Activated CD4-positive, alpha-beta T cell treated with anti-CD3 and anti-CD28 coated beads, Interleukin-2, amount 10 ng/mL, durations not matched to agents 24 days and 14 days (primary cell): Measurements from ENCODE around the gene SLC43A1. TPM values are rescaled to one million over a fixed set of nuclear protein-coding genes. Genes with fewer than 3 reads are reported as not detected.
"Not testable (repeated sequence)": the region's sequence is repeated elsewhere in the genome, so short reads cannot be mapped to it uniquely, and the experiment has no call there.

Experiments
- DNase-seq: peaks from one replicate; pipeline ENCODE4 v3.0.0; 2022
- H3K27ac Mint-ChIP-seq: one replicate; pipeline ENCODE4 v1.8.0; 2022; ENCODE audit warnings: mild to moderate bottlenecking, mixed read lengths
- H3K27me3 Mint-ChIP-seq: one replicate; pipeline ENCODE4 v1.8.0; 2022; ENCODE audit warnings: mixed read lengths
- H3K36me3 Mint-ChIP-seq: one replicate; pipeline ENCODE4 v1.8.0; 2022; ENCODE audit warnings: low read depth, mild to moderate bottlenecking, mixed read lengths
- H3K4me1 Mint-ChIP-seq: one replicate; pipeline ENCODE4 v1.8.0; 2021; ENCODE audit warnings: mixed read lengths
- H3K4me3 Mint-ChIP-seq: one replicate; pipeline ENCODE4 v1.8.0; 2022; ENCODE audit warnings: mild to moderate bottlenecking, moderate library complexity, mixed read lengths
- H3K9me3 Mint-ChIP-seq: one replicate; pipeline ENCODE4 v1.8.0; 2021; ENCODE audit warnings: mixed read lengths
- intact Hi-C: fragments of 100-400 bp; cut with micrococcal nuclease; formaldehyde crosslinking; loops from one replicate; pipeline ENCODE4 v1.15.1; 2023
- total RNA-seq: library from RNA; stranded (reverse); gene quantifications from 2 replicates; pipeline ENCODE4 v1.2.3, GENCODE V29; 2022

Gene SLC43A1
- total RNA-seq, 1 donor from 2014 or later: 35.8 TPM

GRCh38 chr11:57461841-57462489 is 53.5 kb downstream of the SLC43A1 start:
- Mint-ChIP-seq H3K9me3 (no peaks in the 10 kb centered on the region), H3K27ac (no peak overlapping the region), H3K27me3 (peaks cover 51% of the 10 kb centered on the region), H3K36me3 (no peaks in the 10 kb centered on the region), H3K4me1 (peaks cover 25% of the 10 kb centered on the region), H3K4me3 (peak overlapping the region; percentile 56)
- no peak for DNase-seq
- intact Hi-C loops: no loop called here

- Mint-ChIP-seq H3K27ac (no peak overlapping the region), H3K4me1 (peaks cover 26% of the 10 kb centered on the region), H3K36me3 (no peaks in the 10 kb centered on the region), H3K4me3 (peak overlapping the region; percentile 56), H3K27me3 (peaks cover 52% of the 10 kb centered on the region), H3K9me3 (no peaks in the 10 kb centered on the region)
- no peak for DNase-seq
- intact Hi-C loops: no loop called here
Measured at GRCh38 chr11:57460758-57461749, 54.4 kb downstream of the SLC43A1 start.

DNA sequence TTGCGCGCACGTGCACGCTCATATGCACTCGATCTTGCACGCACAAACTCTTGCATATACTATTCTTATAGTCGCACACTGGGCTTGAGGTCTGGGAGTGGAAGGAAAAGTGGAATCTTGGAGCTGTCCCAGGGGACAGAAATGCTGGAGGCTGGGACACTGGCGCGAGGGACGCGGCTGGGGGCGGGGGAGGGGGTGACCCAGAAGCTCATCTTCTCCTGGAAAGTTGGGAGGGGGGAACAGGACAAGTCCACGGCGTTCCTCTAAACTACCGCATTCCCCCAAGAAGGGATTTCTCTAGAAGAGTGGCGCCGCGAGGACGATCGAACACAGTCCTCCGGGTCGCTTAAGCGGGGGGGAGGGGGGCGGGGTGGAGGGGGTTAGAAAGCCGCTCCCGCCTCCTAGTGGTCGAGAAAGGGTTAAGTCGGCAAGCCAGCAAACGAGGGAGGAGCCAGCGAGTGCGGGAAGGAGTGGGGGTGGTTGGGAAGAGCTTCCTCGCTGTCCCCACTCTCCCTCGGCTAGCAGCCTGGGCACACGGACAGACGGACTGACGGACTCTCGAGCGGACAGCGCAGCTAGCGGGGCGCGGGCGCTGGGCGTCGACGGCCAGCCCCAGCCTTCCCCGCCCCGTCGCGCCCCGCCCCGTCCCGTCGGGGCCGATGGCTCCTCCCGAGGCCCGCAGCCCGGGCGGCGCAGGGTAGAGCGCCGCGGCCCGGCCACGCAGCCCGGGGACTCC is 55.3 kb downstream of the SLC43A1 start, which contains the start of gene RTN4RL2:
TSS of gene RTN4RL2 (plus strand) at position 507 of the 736 bp plus-strand sequence. CDS start 338 bp downstream, outside the sequence.
- Mint-ChIP-seq H3K4me3 (peak within 1 kb of the TSS; percentile 68), H3K4me1 (peaks cover 26% of the 10 kb centered on the region), H3K27me3 (peaks cover 54% of the 10 kb centered on the region), H3K36me3 (no peaks in the 10 kb centered on the region), H3K27ac (peak within 1 kb of the TSS; percentile 7), H3K9me3 (no peaks in the 10 kb centered on the region)
- intact Hi-C loops: no loop called here
- DNase-seq: peak; percentile 82

- Mint-ChIP-seq H3K4me1 (peaks cover 26% of the 10 kb centered on the region), H3K9me3 (no peaks in the 10 kb centered on the region), H3K36me3 (no peaks in the 10 kb centered on the region), H3K27me3 (peaks cover 57% of the 10 kb centered on the region), H3K4me3 (peak overlapping the region; percentile 84), H3K27ac (peak overlapping the region; percentile 7)
- DNase-seq: peak; percentile 73
- intact Hi-C loops: loop anchor here (2.0 kb wide), 2 partner anchors 35 to 181 kb away; no protein-coding TSS in a partner anchor
Measured at GRCh38 chr11:57459164-57460021, 56.1 kb downstream of the SLC43A1 start.

- intact Hi-C loops: loop anchor here (2.0 kb wide), 2 partner anchors 34 to 182 kb away; no protein-coding TSS in a partner anchor
- peak overlapping the region; percentile 84 for H3K4me3 Mint-ChIP-seq
- peaks cover 54% of the 10 kb centered on the region for H3K27me3 Mint-ChIP-seq
- H3K9me3 Mint-ChIP-seq: no peaks in the 10 kb centered on the region
- peaks cover 26% of the 10 kb centered on the region for H3K4me1 Mint-ChIP-seq
- peak overlapping the region; percentile 1 for H3K27ac Mint-ChIP-seq
- DNase-seq: peak; percentile 84
- H3K36me3 Mint-ChIP-seq: no peaks in the 10 kb centered on the region
Measured at GRCh38 chr11:57458410-57459163, 56.9 kb downstream of the SLC43A1 start.

DNA sequence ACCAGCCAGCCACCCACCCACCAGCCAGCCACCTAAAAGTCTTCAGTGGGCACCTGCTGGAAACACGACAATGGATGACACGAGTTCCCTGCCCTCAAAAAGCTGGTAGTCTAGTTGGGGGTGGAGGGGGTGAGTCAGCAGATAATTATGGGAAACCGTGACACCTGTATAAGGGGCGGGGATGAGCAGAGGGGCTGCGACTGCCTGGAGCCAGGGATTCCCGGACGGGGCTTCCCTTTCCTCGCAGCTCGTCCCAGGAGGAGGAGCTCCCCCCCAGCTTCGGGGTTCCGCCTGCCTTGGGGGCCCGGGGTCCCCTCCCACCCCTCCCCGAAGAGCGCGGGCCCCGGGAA is 57.5 kb downstream of the SLC43A1 start:
- Mint-ChIP-seq H3K4me3 (peak overlapping the region; percentile 84), H3K27me3 (peaks cover 51% of the 10 kb centered on the region), H3K27ac (no peak overlapping the region), H3K4me1 (peaks cover 26% of the 10 kb centered on the region), H3K9me3 (no peaks in the 10 kb centered on the region), H3K36me3 (no peaks in the 10 kb centered on the region)
- peak; percentile 64 for DNase-seq
- intact Hi-C loops: loop anchor here (2.0 kb wide), 2 partner anchors 33 to 183 kb away; no protein-coding TSS in a partner anchor

- no peaks in the 10 kb centered on the region for H3K9me3 Mint-ChIP-seq
Measured at GRCh38 chr11:57457643-57458023, 57.9 kb downstream of the SLC43A1 start.

DNA sequence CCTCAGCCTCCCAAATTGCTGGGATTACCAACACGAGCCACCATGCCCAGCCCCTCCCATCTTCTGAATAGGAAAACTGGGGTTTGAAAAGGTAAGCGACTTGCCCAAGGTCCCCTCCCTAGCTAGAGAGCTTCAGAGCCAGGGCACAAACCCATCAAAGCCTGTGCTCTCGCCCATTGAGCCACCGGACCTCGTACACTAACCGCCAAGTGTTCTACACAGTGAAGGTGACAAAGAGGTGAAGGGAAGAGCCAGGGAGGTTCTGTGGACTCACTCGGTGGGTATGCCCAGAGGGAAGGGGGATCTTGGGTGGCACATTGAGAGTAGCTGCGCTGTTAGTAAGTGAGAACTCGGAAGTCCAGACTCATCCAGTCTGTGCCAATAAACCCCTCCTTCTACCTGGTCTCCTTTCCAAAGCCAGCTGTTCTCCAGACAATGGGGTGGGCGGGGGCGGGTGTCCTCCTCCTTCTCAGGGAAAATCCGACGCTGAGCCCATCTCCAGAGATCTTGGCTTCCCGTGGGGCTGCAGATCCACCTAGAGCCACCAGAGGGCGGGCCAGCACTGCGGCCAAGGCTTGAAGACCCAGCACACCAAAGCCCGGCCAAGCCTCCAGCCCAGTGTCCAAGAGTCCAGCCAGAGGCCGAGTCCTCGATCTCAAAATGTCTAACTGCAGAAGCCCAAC is 58.4 kb downstream of the SLC43A1 start:
- H3K27me3 Mint-ChIP-seq: peaks cover 52% of the 10 kb centered on the region
- H3K27ac Mint-ChIP-seq: peak overlapping the region; percentile 29
- DNase-seq: peak; percentile 93
- H3K36me3 Mint-ChIP-seq: no peaks in the 10 kb centered on the region
- peak overlapping the region; percentile 62 for H3K4me3 Mint-ChIP-seq
- intact Hi-C loops: loop anchor here (1.0 to 2.0 kb wide), 4 partner anchors 23 to 112 kb away; partner anchors contain the start of gene SLC43A1
- peaks cover 26% of the 10 kb centered on the region for H3K4me1 Mint-ChIP-seq
- no peaks in the 10 kb centered on the region for H3K9me3 Mint-ChIP-seq

More at GRCh38 chr11:57457643-57458023, 57.9 kb downstream of the SLC43A1 start:
- peaks cover 50% of the 10 kb centered on the region for H3K27me3 Mint-ChIP-seq
- H3K4me3 Mint-ChIP-seq: peak overlapping the region; percentile 62
- H3K27ac Mint-ChIP-seq: peak overlapping the region; percentile 29
- H3K4me1 Mint-ChIP-seq: peaks cover 26% of the 10 kb centered on the region
- H3K36me3 Mint-ChIP-seq: no peaks in the 10 kb centered on the region
- intact Hi-C loops: loop anchor here (1.0 to 2.0 kb wide), 6 partner anchors 23 to 183 kb away; partner anchors contain the start of gene SLC43A1
- no peak for DNase-seq

GRCh38 chr11:57453543-57454177 is 61.8 kb downstream of the SLC43A1 start:
- no peak overlapping the region for H3K4me3 Mint-ChIP-seq
- intact Hi-C loops: no loop called here
- H3K9me3 Mint-ChIP-seq: no peaks in the 10 kb centered on the region
- DNase-seq: no peak
- no peaks in the 10 kb centered on the region for H3K36me3 Mint-ChIP-seq
- peaks cover 36% of the 10 kb centered on the region for H3K27me3 Mint-ChIP-seq
- peaks cover 12% of the 10 kb centered on the region for H3K4me1 Mint-ChIP-seq
- no peak overlapping the region for H3K27ac Mint-ChIP-seq

DNA sequence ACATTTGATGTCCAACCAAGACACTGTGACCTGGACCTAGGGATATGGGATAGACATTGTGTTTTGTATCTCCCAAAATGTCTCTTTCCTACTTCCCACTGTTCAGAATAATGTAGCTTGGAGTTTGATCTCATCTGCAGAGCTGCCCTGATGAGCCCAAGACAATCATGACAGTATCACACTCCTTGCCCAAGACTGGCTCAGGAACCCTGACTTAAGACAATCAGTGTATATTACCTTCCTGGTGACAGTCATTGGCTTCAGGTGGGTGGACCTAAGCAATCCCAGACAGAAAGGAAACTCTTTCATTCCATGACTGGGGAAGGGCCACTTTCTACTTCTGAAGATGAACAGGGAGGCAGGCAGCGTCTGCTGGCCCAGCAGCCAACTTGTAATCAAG is 69.4 kb downstream of the SLC43A1 start:
- H3K27ac Mint-ChIP-seq: no peak overlapping the region
- H3K9me3 Mint-ChIP-seq: no peaks in the 10 kb centered on the region
- peaks cover 19% of the 10 kb centered on the region for H3K27me3 Mint-ChIP-seq
- H3K4me1 Mint-ChIP-seq: peaks cover 3% of the 10 kb centered on the region
- no peak for DNase-seq
- no peak overlapping the region for H3K4me3 Mint-ChIP-seq
- no peaks in the 10 kb centered on the region for H3K36me3 Mint-ChIP-seq
- intact Hi-C loops: no loop called here

- H3K36me3 Mint-ChIP-seq, DNase-seq, intact Hi-C loops, H3K4me3 Mint-ChIP-seq, H3K27ac Mint-ChIP-seq, H3K9me3 Mint-ChIP-seq, H3K4me1 Mint-ChIP-seq: not testable (repeated sequence)
- peaks cover 19% of the 10 kb centered on the region for H3K27me3 Mint-ChIP-seq
Measured at GRCh38 chr11:57445122-57445394, 70.4 kb downstream of the SLC43A1 start.
